GM12875 (cell line): ENCODE measurements around the gene TBX4.

Experiments
- H3K4me3 ChIP-seq: one replicate; pipeline ENCODE4 v1.5.1; 2011; ENCODE audit warnings: low read depth, low read length, control low read depth
- CTCF ChIP-seq: IDR thresholded peaks from 2 replicates; pipeline ENCODE4 v1.5.1; 2011; ENCODE audit warnings: low read depth, mild to moderate bottlenecking, control low read depth, inconsistent platforms, low read length, moderate library complexity, borderline replicate concordance; ENCODE audit not compliant: insufficient read depth

Gene TBX4

DNA sequence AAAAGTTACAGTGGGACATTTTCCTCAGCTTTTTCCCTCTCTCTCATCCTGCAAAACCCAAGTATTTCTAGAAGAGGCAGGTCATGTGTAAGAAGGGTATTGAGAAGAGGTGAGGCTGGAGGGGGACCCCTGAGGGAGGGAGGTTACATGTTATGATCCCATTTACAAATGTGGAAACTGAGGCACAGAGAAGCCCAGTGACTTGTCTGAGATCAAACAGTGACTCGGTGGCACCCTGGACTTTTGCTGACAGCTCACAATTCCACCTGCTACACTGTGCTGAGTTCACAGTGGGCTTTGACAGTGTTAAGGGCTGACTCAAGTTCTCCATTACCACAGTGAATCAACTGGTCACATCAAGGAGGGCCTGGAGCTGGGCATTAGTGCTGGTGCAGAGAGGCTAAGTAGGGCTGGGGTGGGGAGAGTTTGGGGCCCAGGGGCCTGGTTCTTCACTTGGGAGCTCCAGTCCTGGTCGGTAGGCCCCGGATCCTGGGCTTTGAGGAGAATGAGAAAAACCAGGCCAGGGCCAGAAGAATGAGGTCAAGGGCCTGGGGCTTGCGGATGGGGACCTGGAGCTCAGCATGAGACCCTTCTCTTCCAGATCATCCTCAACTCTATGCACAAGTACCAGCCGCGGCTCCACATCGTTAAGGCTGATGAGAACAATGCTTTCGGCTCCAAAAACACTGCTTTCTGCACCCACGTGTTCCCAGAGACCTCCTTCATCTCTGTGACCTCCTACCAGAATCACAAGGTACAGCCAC lies 26.0 kb downstream of the TBX4 start:
- no peak overlapping the region for H3K4me3 ChIP-seq
- no peak for TF ChIP-seq CTCF

DNA sequence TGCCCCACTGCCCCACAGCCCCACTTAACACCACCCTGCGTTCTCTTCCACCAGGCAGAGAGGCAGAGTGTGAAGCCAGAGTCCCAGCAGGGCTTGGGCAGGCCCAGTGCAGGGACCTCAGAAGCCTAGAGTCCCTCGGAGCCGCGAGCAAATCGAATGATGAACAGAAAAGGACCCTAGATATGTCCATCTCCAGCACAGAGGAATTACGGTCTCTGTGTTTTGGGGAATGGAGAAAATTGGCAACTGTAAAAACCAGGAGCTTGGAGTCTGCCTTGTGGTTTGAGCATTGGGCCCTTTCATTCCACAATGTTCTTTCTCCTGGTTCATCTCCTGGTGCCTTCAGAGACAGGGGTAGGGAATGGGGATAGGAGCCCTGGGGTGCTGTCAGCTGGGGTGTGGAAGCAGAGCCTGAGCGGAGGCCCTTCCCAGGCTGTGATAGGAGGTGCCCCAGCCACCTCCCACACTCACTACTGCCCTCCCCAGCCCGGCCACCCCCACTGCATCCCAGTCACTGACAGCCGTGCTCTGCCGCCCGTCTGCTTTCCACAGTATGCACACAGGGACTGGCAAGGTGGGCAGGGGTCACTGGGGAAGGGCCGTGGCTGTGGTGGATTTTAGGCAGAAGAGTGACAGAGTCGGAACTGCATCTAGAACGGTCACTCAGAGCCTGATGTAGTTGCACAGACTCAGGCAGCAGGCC lies 26.7 kb downstream of the TBX4 start:
- TF ChIP-seq CTCF, result no peak
- H3K4me3 ChIP-seq, result no peak overlapping the region

- no peak for TF ChIP-seq CTCF
Observed at GRCh38 chr17:61479493-61480413, 27.5 kb downstream of the TBX4 start.

DNA sequence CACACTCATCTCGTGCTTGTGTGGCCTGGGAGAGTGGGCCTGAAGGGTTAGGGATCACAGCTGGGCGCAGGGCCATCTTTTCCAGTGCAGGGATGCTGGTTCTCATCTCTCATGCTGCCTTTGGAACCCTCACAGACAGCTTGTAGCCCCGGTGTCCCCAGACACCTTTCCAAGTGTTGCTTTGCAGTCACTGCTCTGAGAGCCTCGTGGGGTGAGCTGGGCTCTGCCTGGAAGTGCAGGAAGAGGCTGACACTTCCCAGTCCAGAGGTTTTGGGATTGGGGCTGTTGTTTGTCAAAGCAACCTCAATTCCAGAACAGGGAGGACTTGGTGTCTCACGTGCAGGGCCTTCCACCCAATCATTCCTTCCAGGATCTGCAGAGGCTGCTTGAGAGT lies 28.2 kb downstream of the TBX4 start:
- no peak for TF ChIP-seq CTCF
- no peak overlapping the region for H3K4me3 ChIP-seq

More at GRCh38 chr17:61479493-61480413, 27.5 kb downstream of the TBX4 start:
- H3K4me3 ChIP-seq, result no peak overlapping the region

- no peak for TF ChIP-seq CTCF
- H3K4me3 ChIP-seq, result no peak overlapping the region
Observed at GRCh38 chr17:61481421-61481820, 29.2 kb downstream of the TBX4 start.

- no peak overlapping the region for H3K4me3 ChIP-seq
- TF ChIP-seq CTCF, result no peak
Observed at GRCh38 chr17:61482467-61482866, 30.2 kb downstream of the TBX4 start.
